ENCODE results near the gene TRPC6. TPM values are rescaled to one million over a fixed set of nuclear protein-coding genes. Genes with fewer than 3 reads are reported as not detected.
A peak's percentile ranks its signal among the peaks of the same experiment; 100 is the strongest.

TRPC6 gene
- total RNA-seq, 4 donors from 2014 or later: 0.11 to 0.29 (median 0.20) TPM; not detected in 1

DNA sequence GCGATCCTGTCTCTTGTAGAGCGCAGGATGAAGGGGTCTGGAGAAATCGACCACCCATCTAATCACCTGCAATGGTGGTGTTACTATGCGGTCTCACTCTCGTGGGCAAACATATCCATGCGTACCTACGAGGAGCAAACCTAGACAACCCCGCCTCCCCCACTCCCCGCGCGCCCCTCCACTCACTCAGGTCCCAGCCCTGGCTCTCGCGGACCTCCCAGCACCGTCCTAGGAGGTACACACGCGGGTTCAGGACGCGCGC lies 887 bp downstream of the TRPC6 start:
- intact Hi-C loops (cut with DNase I; ENCODE audit: low total_unique reads): no loop called here
- peak overlapping the region; percentile 42 to 55 (median 48) for H3K4me3 ChIP-seq
- in situ Hi-C loops (cut with MboI; ENCODE audit: low sequenced_read_pairs in 4 of 4): no loop called here
- no peak for TF ChIP-seq CTCF (IDR thresholded peaks at IDR 0.05 in 4 of 5, conservative IDR thresholded peaks at IDR 0.05 in 1 of 5)
- TF ChIP-seq POLR2A (IDR thresholded peaks at IDR 0.05): no peak
- peaks cover 15 to 26% (median 16%) of the 10 kb centered on the region in 3 donors for H3K27me3 ChIP-seq
- DNase-seq (no peak), ATAC-seq (no peak)
- H3K9me3 ChIP-seq: no peaks in the 10 kb centered on the region
- H3K36me3 ChIP-seq: no peaks in the 10 kb centered on the region
- peak overlapping the region; percentile 39 to 54 (median 42) for H3K27ac ChIP-seq
- H3K4me1 ChIP-seq: no peaks in the 10 kb centered on the region

DNA sequence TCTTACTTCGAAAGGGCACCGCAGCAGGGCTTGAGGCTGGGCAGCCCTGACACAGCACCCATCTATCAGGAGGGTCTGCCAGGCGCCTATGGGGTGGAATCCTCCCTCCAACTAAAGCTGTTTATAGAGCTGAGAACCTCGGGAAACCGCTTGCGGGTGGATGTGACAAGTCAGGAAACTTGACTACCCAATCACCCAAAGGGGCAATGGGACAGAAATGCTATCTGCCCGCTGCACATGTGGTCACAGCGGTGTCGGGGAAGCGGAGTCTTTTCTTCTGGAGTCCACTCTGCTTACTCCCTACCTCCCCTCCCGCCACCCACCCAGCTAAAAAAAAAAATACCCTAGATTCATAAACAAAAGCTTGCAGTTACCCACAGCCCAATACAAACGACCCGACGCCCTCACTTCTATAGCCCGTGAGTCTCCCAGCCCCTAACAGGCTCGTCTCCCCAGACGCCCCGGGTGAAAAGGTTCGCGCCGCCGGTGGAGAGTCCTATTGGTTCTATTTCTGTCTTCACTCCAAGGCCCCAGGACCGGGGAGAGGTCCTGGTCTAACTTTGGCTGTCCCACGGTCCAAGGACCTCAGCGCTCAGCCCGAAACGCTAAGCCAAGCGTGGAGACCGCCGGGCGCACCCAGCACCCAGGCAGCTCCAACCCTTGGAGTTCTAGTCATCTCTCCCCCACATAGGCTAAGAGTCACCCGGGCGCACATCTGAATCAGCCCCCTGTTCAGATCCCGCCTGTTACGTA lies 1.4 kb downstream of the TRPC6 start:
- TF ChIP-seq POLR2A (IDR thresholded peaks at IDR 0.05): no peak
- Histone ChIP-seq H3K27ac (peak overlapping the region in 1 of 4 donors; percentile 43), H3K27me3 (peaks cover 15 to 26% (median 16%) of the 10 kb centered on the region in 3 donors), H3K9me3 (no peaks in the 10 kb centered on the region), H3K36me3 (no peaks in the 10 kb centered on the region), H3K4me3 (peak overlapping the region; percentile 42 to 55 (median 48)), H3K4me1 (no peaks in the 10 kb centered on the region)
- ATAC-seq (no peak), DNase-seq (no peak)
- in situ Hi-C loops (cut with MboI; ENCODE audit: low sequenced_read_pairs in 4 of 4) (no loop called here), intact Hi-C loops (cut with DNase I; ENCODE audit: low total_unique reads) (no loop called here)

- intact Hi-C loops (cut with DNase I; ENCODE audit: low total_unique reads): no loop called here
- TF ChIP-seq POLR2A (IDR thresholded peaks at IDR 0.05) (no peak), CTCF (IDR thresholded peaks at IDR 0.05 in 4 of 5, conservative IDR thresholded peaks at IDR 0.05 in 1 of 5) (no peak)
- Histone ChIP-seq H3K9me3 (no peaks in the 10 kb centered on the region), H3K4me3 (no peak overlapping the region), H3K27ac (no peak overlapping the region), H3K27me3 (peaks cover 7 to 11% (median 9%) of the 10 kb centered on the region in 3 donors), H3K4me1 (no peaks in the 10 kb centered on the region), H3K36me3 (no peaks in the 10 kb centered on the region)
- DNase-seq (no peak), ATAC-seq (no peak)
- in situ Hi-C loops (cut with MboI; ENCODE audit: low sequenced_read_pairs in 4 of 4): no loop called here
Observed at GRCh38 chr11:101577461-101577860, 6.3 kb downstream of the TRPC6 start.

- DNase-seq (no peak), ATAC-seq (no peak)
- TF ChIP-seq POLR2A (IDR thresholded peaks at IDR 0.05) (no peak), CTCF (IDR thresholded peaks at IDR 0.05 in 4 of 5, conservative IDR thresholded peaks at IDR 0.05 in 1 of 5) (no peak)
- in situ Hi-C loops (cut with MboI; ENCODE audit: low sequenced_read_pairs in 4 of 4): no loop called here
- intact Hi-C loops (cut with DNase I; ENCODE audit: low total_unique reads): no loop called here
- no peaks in the 10 kb centered on the region for H3K9me3 ChIP-seq
- no peak overlapping the region for H3K27ac ChIP-seq
- no peaks in the 10 kb centered on the region for H3K36me3 ChIP-seq
- H3K4me1 ChIP-seq: no peaks in the 10 kb centered on the region
- no peak overlapping the region for H3K4me3 ChIP-seq
- peaks cover 0 to 4% (median 0%) of the 10 kb centered on the region in 3 donors for H3K27me3 ChIP-seq
Observed at GRCh38 chr11:101576456-101576855, 7.4 kb downstream of the TRPC6 start.

DNA sequence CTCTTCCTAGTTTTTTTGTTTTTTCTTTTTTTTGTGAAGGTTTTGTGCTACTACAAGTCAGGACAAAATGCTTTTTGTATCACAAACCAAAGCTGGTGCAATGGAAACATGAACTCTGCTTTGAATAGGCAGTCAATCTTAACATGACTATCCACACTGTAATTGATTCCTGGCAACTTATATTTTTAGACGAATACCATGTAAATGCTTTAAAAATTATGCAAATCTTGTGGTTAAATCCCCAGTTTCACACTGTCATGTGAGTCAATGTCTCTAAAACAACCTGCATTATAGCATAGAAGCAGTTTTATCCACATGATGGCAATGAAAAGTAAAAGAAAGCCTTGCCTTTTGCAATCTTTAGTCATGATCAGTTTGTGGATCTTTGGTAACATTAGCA lies 8.9 kb downstream of the TRPC6 start:
- no peaks in the 10 kb centered on the region for H3K36me3 ChIP-seq
- no peaks in the 10 kb centered on the region for H3K27me3 ChIP-seq
- intact Hi-C loops (cut with DNase I; ENCODE audit: low total_unique reads) (no loop called here), in situ Hi-C loops (cut with MboI; ENCODE audit: low sequenced_read_pairs in 4 of 4) (no loop called here)
- TF ChIP-seq CTCF (IDR thresholded peaks at IDR 0.05 in 4 of 5, conservative IDR thresholded peaks at IDR 0.05 in 1 of 5): no peak
- no peak for TF ChIP-seq POLR2A (IDR thresholded peaks at IDR 0.05)
- no peak for ATAC-seq
- no peak for DNase-seq
- H3K9me3 ChIP-seq: no peaks in the 10 kb centered on the region
- no peaks in the 10 kb centered on the region for H3K4me1 ChIP-seq
- no peak overlapping the region for H3K4me3 ChIP-seq
- H3K27ac ChIP-seq: no peak overlapping the region
